Measurements from ENCODE around the gene DAD1.
"Not testable (repeated sequence)": the region's sequence is repeated elsewhere in the genome, so short reads cannot be mapped to it uniquely, and the experiment has no call there.

Gene DAD1

GRCh38 chr14:22566266-22566665 is 22.8 kb downstream of the DAD1 start:
- not testable (repeated sequence) for DNase-seq

GRCh38 chr14:22565391-22565945 is 23.6 kb downstream of the DAD1 start:
- DNase-seq, result no peak

GRCh38 chr14:22564463-22564862 is 24.6 kb downstream of the DAD1 start:
- DNase-seq, result no peak

- DNase-seq, result no peak
These were observed 25.0 kb downstream of the DAD1 start for GRCh38 chr14:22563987-22564386.

GRCh38 chr14:22561661-22562579 is 27.1 kb downstream of the DAD1 start:
- DNase-seq, result no peak

- DNase-seq, result no peak
These were observed 27.7 kb downstream of the DAD1 start for GRCh38 chr14:22561366-22561660.

- DNase-seq, result peak; percentile 22
These were observed 28.2 kb downstream of the DAD1 start for GRCh38 chr14:22560662-22561365.

- no peak for DNase-seq
These were observed 30.0 kb downstream of the DAD1 start for GRCh38 chr14:22559041-22559440.

- DNase-seq, result no peak
These were observed 30.7 kb downstream of the DAD1 start for GRCh38 chr14:22558221-22558913.

- peak; percentile 2 for DNase-seq
These were observed 31.2 kb downstream of the DAD1 start for GRCh38 chr14:22557846-22558220.

GRCh38 chr14:22556990-22557623 is 31.9 kb downstream of the DAD1 start:
- DNase-seq, result peak; percentile 82

GRCh38 chr14:22556021-22556989 is 32.7 kb downstream of the DAD1 start:
- DNase-seq, result no peak

- no peak for DNase-seq
These were observed 33.5 kb downstream of the DAD1 start for GRCh38 chr14:22555384-22556011.

- no peak for DNase-seq
These were observed 34.3 kb downstream of the DAD1 start for GRCh38 chr14:22554498-22555383.

- DNase-seq, result not testable (repeated sequence)
These were observed 35.0 kb downstream of the DAD1 start for GRCh38 chr14:22553861-22554497.

- DNase-seq, result no peak
These were observed 35.6 kb downstream of the DAD1 start for GRCh38 chr14:22553445-22553844.

GRCh38 chr14:22552827-22553076 is 36.3 kb downstream of the DAD1 start:
- DNase-seq, result no peak

- no peak for DNase-seq
These were observed 36.8 kb downstream of the DAD1 start for GRCh38 chr14:22552001-22552826.

- no peak for DNase-seq
These were observed 37.4 kb downstream of the DAD1 start for GRCh38 chr14:22551605-22551997.
